Measurements from ENCODE around the gene LGR5.

The LGR5 gene

DNA sequence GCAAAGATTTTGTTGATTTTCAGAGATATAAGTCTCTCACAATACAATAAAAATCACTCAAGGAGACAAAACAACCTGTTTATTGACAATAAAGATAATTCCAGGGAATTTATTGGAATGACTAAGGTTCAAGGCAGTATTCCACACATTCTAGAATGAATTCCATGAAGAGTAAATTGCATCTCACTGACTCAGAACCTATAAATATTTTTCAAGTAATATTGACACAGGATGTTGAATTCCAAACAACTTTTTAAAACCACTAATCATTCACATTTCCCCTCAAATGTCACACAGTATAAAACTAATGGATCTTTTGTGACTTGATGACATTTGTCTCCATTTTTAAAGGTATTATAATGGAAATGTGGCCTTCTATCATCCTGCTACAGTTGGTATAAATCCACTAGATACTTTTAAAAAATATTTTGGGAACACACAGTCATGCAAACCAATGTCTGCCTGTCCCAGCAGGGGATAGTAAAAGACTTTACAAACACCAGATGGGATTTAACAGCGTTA lies 42.1 kb upstream of the LGR5 start:
- Histone ChIP-seq H3K4me1 (ENCODE audit: insufficient read depth, low read length) (no peaks in the 10 kb centered on the region), H4K20me1 (ENCODE audit: insufficient read depth, low read length) (no peaks in the 10 kb centered on the region), H3K79me2 (ENCODE audit: insufficient read depth, low read length) (no peaks in the 10 kb centered on the region), H3K4me3 (ENCODE audit: low read depth in 1 of 2, low read length in 2 of 2) (no peak overlapping the region), H3K9me3 (ENCODE audit: insufficient read depth, low read length, severe bottlenecking) (no peaks in the 10 kb centered on the region), H3K27me3 (ENCODE audit: insufficient read depth, low read length, poor library complexity) (no peaks in the 10 kb centered on the region), H3K36me3 (ENCODE audit: insufficient read depth, low read length) (no peaks in the 10 kb centered on the region), H3K9ac (ENCODE audit: low read depth, low read length) (no peak overlapping the region), H3K4me2 (ENCODE audit: insufficient read depth, low read length) (no peak overlapping the region), H2AFZ (ENCODE audit: low read depth, low read length) (no peak overlapping the region), H3K27ac (ENCODE audit: low read length) (no peak overlapping the region)
- TF ChIP-seq EZH2 (IDR thresholded peaks at IDR 0.05; ENCODE audit: borderline replicate concordance, low read depth, low read length, severe bottlenecking), result no peak
- TF ChIP-seq CTCF (IDR thresholded peaks at IDR 0.05; ENCODE audit: borderline replicate concordance, extremely low read depth, low read length, poor library complexity, severe bottlenecking), result no peak
- ATAC-seq (ENCODE audit: insufficient read depth, low read depth), result no peak
- no peak for DNase-seq

DNA sequence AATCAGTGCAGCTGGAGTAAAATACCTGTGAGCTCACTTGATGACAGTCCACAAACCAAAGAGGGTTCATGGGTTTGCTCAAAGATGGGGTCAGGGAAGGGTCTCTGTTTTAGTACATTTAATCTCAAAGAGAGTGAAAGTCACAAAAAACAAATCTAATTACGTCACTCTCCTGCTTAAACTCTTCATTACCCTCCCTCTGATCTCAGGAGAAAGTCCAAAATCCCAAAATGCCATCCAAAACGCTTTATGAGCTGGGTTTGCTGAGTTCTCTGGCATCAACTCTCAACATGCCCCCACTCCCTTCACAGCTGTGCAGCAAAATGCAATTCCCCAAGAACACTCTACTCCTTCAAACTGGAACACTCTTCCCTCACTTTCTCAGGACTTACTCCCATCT lies 40.4 kb upstream of the LGR5 start:
- DNase-seq (no peak), ATAC-seq (ENCODE audit: insufficient read depth, low read depth) (no peak)
- Histone ChIP-seq H3K27me3 (ENCODE audit: insufficient read depth, low read length, poor library complexity) (no peaks in the 10 kb centered on the region), H3K4me1 (ENCODE audit: insufficient read depth, low read length) (no peaks in the 10 kb centered on the region), H3K79me2 (ENCODE audit: insufficient read depth, low read length) (no peaks in the 10 kb centered on the region), H3K4me3 (ENCODE audit: low read depth in 1 of 2, low read length in 2 of 2) (no peak overlapping the region), H2AFZ (ENCODE audit: low read depth, low read length) (no peak overlapping the region), H3K36me3 (ENCODE audit: insufficient read depth, low read length) (no peaks in the 10 kb centered on the region), H3K27ac (ENCODE audit: low read length) (no peak overlapping the region), H4K20me1 (ENCODE audit: insufficient read depth, low read length) (no peaks in the 10 kb centered on the region), H3K9ac (ENCODE audit: low read depth, low read length) (no peak overlapping the region), H3K9me3 (ENCODE audit: insufficient read depth, low read length, severe bottlenecking) (no peaks in the 10 kb centered on the region), H3K4me2 (ENCODE audit: insufficient read depth, low read length) (no peak overlapping the region)
- TF ChIP-seq EZH2 (IDR thresholded peaks at IDR 0.05; ENCODE audit: borderline replicate concordance, low read depth, low read length, severe bottlenecking), result no peak
- TF ChIP-seq CTCF (IDR thresholded peaks at IDR 0.05; ENCODE audit: borderline replicate concordance, extremely low read depth, low read length, poor library complexity, severe bottlenecking), result no peak

DNA sequence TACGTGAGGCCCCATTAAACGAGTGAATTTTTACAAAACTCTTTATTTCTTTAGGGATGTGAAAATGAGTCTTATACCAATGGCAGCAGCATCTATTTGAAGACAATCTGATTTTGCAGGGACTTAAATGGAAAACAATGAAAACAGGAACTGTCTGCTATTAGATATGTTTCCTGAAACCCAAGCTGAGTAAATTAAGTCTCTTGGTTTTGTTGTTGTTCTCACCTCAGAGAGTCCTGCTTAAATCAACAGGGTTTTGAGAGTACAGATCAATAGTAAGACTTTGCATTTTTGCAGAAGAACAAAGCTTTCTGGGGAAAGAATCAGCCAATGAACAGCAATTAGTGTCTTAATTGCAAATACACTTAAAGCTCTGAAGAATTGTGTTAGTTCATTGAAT lies 39.1 kb upstream of the LGR5 start:
- H3K27me3 ChIP-seq (ENCODE audit: insufficient read depth, low read length, poor library complexity), result no peaks in the 10 kb centered on the region
- no peaks in the 10 kb centered on the region for H3K9me3 ChIP-seq (ENCODE audit: insufficient read depth, low read length, severe bottlenecking)
- H3K27ac ChIP-seq (ENCODE audit: low read length), result no peak overlapping the region
- TF ChIP-seq EZH2 (IDR thresholded peaks at IDR 0.05; ENCODE audit: borderline replicate concordance, low read depth, low read length, severe bottlenecking) (no peak), CTCF (IDR thresholded peaks at IDR 0.05; ENCODE audit: borderline replicate concordance, extremely low read depth, low read length, poor library complexity, severe bottlenecking) (no peak)
- no peaks in the 10 kb centered on the region for H3K36me3 ChIP-seq (ENCODE audit: insufficient read depth, low read length)
- no peak overlapping the region for H3K4me2 ChIP-seq (ENCODE audit: insufficient read depth, low read length)
- no peak overlapping the region for H3K4me3 ChIP-seq (ENCODE audit: low read depth in 1 of 2, low read length in 2 of 2)
- ATAC-seq (ENCODE audit: insufficient read depth, low read depth) (no peak), DNase-seq (no peak)
- H3K79me2 ChIP-seq (ENCODE audit: insufficient read depth, low read length), result no peaks in the 10 kb centered on the region
- no peaks in the 10 kb centered on the region for H4K20me1 ChIP-seq (ENCODE audit: insufficient read depth, low read length)
- no peak overlapping the region for H2AFZ ChIP-seq (ENCODE audit: low read depth, low read length)
- no peaks in the 10 kb centered on the region for H3K4me1 ChIP-seq (ENCODE audit: insufficient read depth, low read length)
- H3K9ac ChIP-seq (ENCODE audit: low read depth, low read length), result no peak overlapping the region

- Histone ChIP-seq H3K9ac (ENCODE audit: low read depth, low read length) (no peak overlapping the region), H3K27ac (ENCODE audit: low read length) (no peak overlapping the region), H3K9me3 (ENCODE audit: insufficient read depth, low read length, severe bottlenecking) (no peaks in the 10 kb centered on the region), H3K4me1 (ENCODE audit: insufficient read depth, low read length) (no peaks in the 10 kb centered on the region), H3K27me3 (ENCODE audit: insufficient read depth, low read length, poor library complexity) (no peaks in the 10 kb centered on the region), H2AFZ (ENCODE audit: low read depth, low read length) (no peak overlapping the region), H3K36me3 (ENCODE audit: insufficient read depth, low read length) (no peaks in the 10 kb centered on the region), H3K79me2 (ENCODE audit: insufficient read depth, low read length) (no peaks in the 10 kb centered on the region), H3K4me3 (ENCODE audit: low read depth in 1 of 2, low read length in 2 of 2) (no peak overlapping the region), H4K20me1 (ENCODE audit: insufficient read depth, low read length) (no peaks in the 10 kb centered on the region), H3K4me2 (ENCODE audit: insufficient read depth, low read length) (no peak overlapping the region)
- no peak for DNase-seq
- no peak for ATAC-seq (ENCODE audit: insufficient read depth, low read depth)
- TF ChIP-seq EZH2 (IDR thresholded peaks at IDR 0.05; ENCODE audit: borderline replicate concordance, low read depth, low read length, severe bottlenecking), result no peak
- TF ChIP-seq CTCF (IDR thresholded peaks at IDR 0.05; ENCODE audit: borderline replicate concordance, extremely low read depth, low read length, poor library complexity, severe bottlenecking), result no peak
Measured at GRCh38 chr12:71405884-71406283, 33.7 kb upstream of the LGR5 start.

Data from DND-41 (cell line).